DOHH2 (cell line): Measurements from ENCODE around the gene LRMDA.

Experiments
- H3F3A ChIP-seq: fragments of 200-600 bp; sonication (generic), shearing (Covaris generic); 2 replicates; pipeline ENCODE4 v1.6.0; 2016; ENCODE audit warnings: antibody characterized with exemption, mild to moderate bottlenecking; ENCODE audit not compliant: control insufficient read depth, insufficient read depth
- H3K27ac ChIP-seq: fragments of 200-600 bp; sonication (generic); 2 replicates; pipeline ENCODE4 v1.5.1; 2014; ENCODE audit warnings: low read depth, mild to moderate bottlenecking, low read length, moderate library complexity
- H3K27me3 ChIP-seq: fragments of 200-600 bp; sonication (generic); 2 replicates; pipeline ENCODE4 v1.6.1; 2014; ENCODE audit warnings: mild to moderate bottlenecking, low read length, mixed read lengths; ENCODE audit not compliant: control insufficient read depth
- H3K36me3 ChIP-seq: fragments of 200-600 bp; sonication (generic); 2 replicates; pipeline ENCODE4 v1.6.1; 2014; ENCODE audit warnings: mild to moderate bottlenecking, low read length, moderate library complexity, mixed read lengths; ENCODE audit not compliant: control insufficient read depth
- H3K4me1 ChIP-seq: fragments of 200-600 bp; sonication (generic); 2 replicates; pipeline ENCODE4 v1.6.1; 2014; ENCODE audit warnings: mild to moderate bottlenecking, low read length, mixed read lengths; ENCODE audit not compliant: control insufficient read depth
- H3K4me2 ChIP-seq: fragments of 200-600 bp; sonication (generic); 2 replicates; pipeline ENCODE4 v1.6.0; 2014; ENCODE audit warnings: mild to moderate bottlenecking, low read length, moderate library complexity
- H3K4me3 ChIP-seq: fragments of 200-600 bp; sonication (generic); 2 replicates; pipeline ENCODE4 v1.5.1; 2014; ENCODE audit warnings: mild to moderate bottlenecking, low read length, mixed read lengths
- H3K79me2 ChIP-seq: fragments of 200-600 bp; sonication (generic); 2 replicates; pipeline ENCODE4 v1.6.1; 2014; ENCODE audit warnings: mild to moderate bottlenecking, low read length, mixed read lengths; ENCODE audit not compliant: control insufficient read depth
- H3K9me2 ChIP-seq: fragments of 200-600 bp; sonication (generic); replicated peaks from 2 replicates; pipeline ENCODE4 v1.6.1; 2014; ENCODE audit warnings: mild to moderate bottlenecking, low read length, mixed read lengths; ENCODE audit not compliant: control insufficient read depth
- H3K9me3 ChIP-seq: fragments of 200-600 bp; sonication (generic); 2 replicates; pipeline ENCODE4 v1.6.1; 2014; ENCODE audit warnings: antibody characterized with exemption, low read length, mixed read lengths; ENCODE audit not compliant: control insufficient read depth, insufficient read depth
- H4K20me1 ChIP-seq: fragments of 200-600 bp; sonication (generic); 2 replicates; pipeline ENCODE4 v1.6.0; 2014; ENCODE audit warnings: low read depth, mild to moderate bottlenecking, antibody characterized with exemption, low read length, moderate library complexity; ENCODE audit not compliant: control insufficient read depth, insufficient read depth
- CTCF ChIP-seq: fragments of 200-600 bp; sonication (generic); IDR thresholded peaks from one replicate; pipeline ENCODE4 v1.5.1; 2014; ENCODE audit warnings: antibody characterized with exemption, mild to moderate bottlenecking, low read depth, low read length; ENCODE audit not compliant: poor library complexity, severe bottlenecking
- EZH2phosphoT487 ChIP-seq: fragments of 200-600 bp; sonication (generic); IDR thresholded peaks from 2 replicates; pipeline ENCODE4 v1.6.1; 2017; ENCODE audit warnings: borderline replicate concordance, mild to moderate bottlenecking, antibody characterized with exemption, low read length, moderate library complexity, mixed read lengths

The LRMDA gene

GRCh38 chr10:75555323-75555722 is 123.9 kb downstream of the LRMDA start:
- no peaks in the 10 kb centered on the region for H3F3A ChIP-seq
- TF ChIP-seq EZH2phosphoT487: no peak
- TF ChIP-seq CTCF: no peak
- no peak overlapping the region for H3K4me2 ChIP-seq
- H3K27ac ChIP-seq: no peak overlapping the region
- no peaks in the 10 kb centered on the region for H3K4me1 ChIP-seq
- H3K9me3 ChIP-seq: peaks cover 4% of the 10 kb centered on the region; the same call in 1 of the 2 replicates
- no peaks in the 10 kb centered on the region for H4K20me1 ChIP-seq
- H3K4me3 ChIP-seq: no peak overlapping the region
- no peaks in the 10 kb centered on the region for H3K79me2 ChIP-seq
- no peaks in the 10 kb centered on the region for H3K27me3 ChIP-seq
- H3K9me2 ChIP-seq: no peaks in the 10 kb centered on the region
- no peaks in the 10 kb centered on the region for H3K36me3 ChIP-seq

- H3K9me2 ChIP-seq: no peaks in the 10 kb centered on the region
- H3K4me1 ChIP-seq: no peaks in the 10 kb centered on the region
- H3K4me2 ChIP-seq: no peak overlapping the region
- no peaks in the 10 kb centered on the region for H4K20me1 ChIP-seq
- no peak for TF ChIP-seq EZH2phosphoT487
- TF ChIP-seq CTCF: no peak
- no peaks in the 10 kb centered on the region for H3K79me2 ChIP-seq
- H3K27me3 ChIP-seq: no peaks in the 10 kb centered on the region
- peaks cover 4% of the 10 kb centered on the region; the same call in 1 of the 2 replicates for H3K9me3 ChIP-seq
- H3K36me3 ChIP-seq: no peaks in the 10 kb centered on the region
- no peaks in the 10 kb centered on the region for H3F3A ChIP-seq
- H3K27ac ChIP-seq: no peak overlapping the region
- H3K4me3 ChIP-seq: no peak overlapping the region
Measured at GRCh38 chr10:75556320-75556719, 124.9 kb downstream of the LRMDA start.

- Histone ChIP-seq H4K20me1 (no peaks in the 10 kb centered on the region), H3K4me2 (no peak overlapping the region), H3K4me1 (no peaks in the 10 kb centered on the region), H3K9me2 (no peaks in the 10 kb centered on the region), H3K9me3 (no peaks in the 10 kb centered on the region), H3K36me3 (no peaks in the 10 kb centered on the region), H3K79me2 (no peaks in the 10 kb centered on the region), H3F3A (no peaks in the 10 kb centered on the region), H3K27ac (no peak overlapping the region), H3K4me3 (no peak overlapping the region), H3K27me3 (no peaks in the 10 kb centered on the region)
- no peak for TF ChIP-seq EZH2phosphoT487
- TF ChIP-seq CTCF: no peak
Measured at GRCh38 chr10:75565286-75566251, 134.1 kb downstream of the LRMDA start.
